HL-60/S4 treated with retinoic acid at 250 ng/mL for 4 days and 3 days (cell line): ENCODE results near the gene RNF151.
"Not testable (repeated sequence)": the region's sequence is repeated elsewhere in the genome, so short reads cannot be mapped to it uniquely, and the experiment has no call there.

ENCODE experiments used
- in situ Hi-C: fragments of 300-500 bp; cut with MboI; formaldehyde crosslinking; loops from 2 replicates; pipeline ENCODE4 v1.7.0; 2022; ENCODE audit warnings: low sequenced_read_pairs

Gene RNF151

DNA sequence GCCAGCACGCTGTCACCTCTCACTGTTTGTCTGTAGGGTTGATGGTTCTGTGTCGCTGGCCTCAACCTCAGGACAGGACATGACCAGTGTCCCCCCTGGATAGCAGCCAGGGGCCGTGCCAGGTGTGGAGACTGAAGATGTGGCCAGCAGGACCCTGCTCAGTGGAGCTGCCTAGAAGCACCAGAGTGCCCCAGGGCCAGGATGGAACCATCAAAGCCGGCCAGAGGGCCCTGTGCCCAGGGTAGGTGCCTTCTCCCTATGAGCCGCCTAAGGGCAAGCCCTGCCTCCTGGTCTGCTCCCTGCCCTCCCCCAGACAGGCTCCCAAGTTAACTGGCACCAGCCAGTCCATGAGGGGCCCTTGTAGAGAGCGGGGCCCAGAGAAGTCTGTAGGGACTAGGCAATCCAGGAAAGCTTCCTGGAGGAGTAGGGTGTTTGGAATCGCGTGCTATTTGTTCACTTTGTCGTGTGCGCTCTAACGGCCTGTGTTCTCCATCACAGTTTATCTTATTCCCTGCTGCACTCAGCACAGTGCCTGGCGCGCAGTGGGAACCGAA lies 7.9 kb upstream of the RNF151 start:
- in situ Hi-C loops, result no loop called here

DNA sequence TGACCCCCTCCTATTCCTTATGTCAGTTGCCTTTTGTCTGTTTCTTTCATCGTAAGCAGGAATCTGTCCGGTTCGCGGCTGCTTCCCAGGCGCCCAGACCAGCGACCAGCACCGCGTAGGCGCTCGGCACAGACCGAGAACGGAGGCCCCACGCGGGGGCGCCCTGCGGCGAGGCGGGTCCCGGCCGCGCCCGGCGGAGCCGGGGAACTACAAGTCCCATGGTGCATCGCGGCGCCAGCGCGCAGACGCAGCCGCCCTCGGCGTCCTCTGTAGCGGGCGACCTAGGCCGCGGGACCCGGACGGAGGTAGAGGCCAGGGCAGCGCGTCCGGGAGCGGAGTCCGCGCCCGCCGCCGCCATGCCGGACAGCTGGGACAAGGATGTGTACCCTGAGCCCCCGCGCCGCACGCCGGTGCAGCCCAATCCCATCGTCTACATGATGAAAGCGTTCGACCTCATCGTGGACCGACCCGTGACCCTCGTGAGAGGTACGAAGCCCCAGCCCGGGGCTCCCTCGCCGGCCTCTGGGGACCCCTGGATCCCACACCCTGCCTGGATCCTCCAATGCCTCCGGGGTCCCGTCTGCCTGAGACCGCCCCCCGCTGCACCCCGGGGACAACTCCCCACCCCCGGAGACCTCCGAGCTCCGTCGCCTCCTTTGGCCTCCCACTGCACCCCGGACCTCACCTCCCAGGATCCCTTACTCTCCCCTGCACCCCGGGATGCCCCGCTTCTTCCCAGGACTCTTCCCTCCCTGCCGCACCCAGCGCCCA lies 7.2 kb upstream of the RNF151 start, which contains the start of gene NDUFB10:
TSS of gene NDUFB10 (plus strand) at position 270 of the 771 bp plus-strand sequence. CDS start at position 357, 87 bp downstream.
- in situ Hi-C loops, result no loop called here

DNA sequence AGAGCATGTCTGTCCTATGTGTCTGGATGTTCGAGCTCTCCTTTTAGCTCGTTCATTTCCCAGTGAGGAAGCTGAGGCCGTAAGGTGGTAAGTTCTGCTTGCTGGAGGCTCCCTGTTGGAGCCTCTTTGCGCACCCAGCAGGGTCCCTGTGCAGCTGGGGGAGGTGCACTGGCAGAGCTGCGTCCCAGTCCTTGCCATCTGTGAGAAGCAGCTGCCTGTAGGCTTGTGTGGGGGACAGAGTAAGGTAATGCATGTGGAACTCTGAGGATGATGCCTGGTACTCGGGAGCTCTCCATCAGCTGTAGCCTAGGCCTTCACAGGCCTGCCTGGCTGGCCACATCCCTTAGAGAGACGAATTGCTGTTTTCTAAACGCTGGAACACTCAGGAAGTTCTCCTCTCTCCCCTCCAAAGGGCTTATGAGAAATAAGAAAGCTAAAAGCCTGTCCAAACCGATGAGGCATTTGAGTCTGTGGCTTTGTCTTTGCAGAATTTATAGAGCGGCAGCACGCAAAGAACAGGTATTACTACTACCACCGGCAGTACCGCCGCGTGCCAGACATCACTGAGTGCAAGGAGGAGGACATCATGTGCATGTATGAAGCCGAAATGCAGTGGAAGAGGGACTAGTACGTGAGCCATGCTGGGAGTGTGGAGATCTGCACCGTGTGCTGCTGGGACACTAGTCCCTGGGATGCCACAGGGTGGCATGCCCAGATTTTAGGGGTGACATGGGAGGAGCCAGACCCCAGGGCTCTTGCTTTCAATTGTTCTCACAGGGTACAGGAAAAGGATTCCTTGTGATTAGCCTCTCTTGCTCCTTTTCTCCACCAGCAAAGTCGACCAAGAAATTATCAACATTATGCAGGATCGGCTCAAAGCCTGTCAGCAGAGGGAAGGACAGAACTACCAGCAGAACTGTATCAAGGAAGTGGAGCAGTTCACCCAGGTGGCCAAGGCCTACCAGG lies 5.7 kb upstream of the RNF151 start:
- in situ Hi-C loops, result no loop called here

DNA sequence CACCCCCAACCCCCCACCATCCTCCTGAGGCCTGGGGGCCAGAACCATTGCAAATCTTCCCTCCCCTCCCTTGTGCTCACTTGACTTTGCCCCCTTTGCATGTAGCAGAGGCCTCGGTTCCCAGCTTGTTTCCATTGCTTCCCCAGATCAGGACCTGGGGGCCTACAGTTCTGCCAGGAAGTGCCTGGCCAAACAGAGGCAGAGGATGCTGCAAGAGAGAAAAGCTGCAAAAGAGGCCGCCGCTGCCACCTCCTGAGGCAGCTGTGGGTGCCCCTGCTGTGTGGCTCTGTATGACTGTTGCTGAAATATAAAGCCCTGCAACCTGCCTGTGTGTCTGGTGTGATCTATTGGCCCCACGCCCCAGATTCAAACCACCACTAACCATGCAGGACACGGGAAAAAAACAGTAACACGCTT lies 5.0 kb upstream of the RNF151 start:
- in situ Hi-C loops, result no loop called here

DNA sequence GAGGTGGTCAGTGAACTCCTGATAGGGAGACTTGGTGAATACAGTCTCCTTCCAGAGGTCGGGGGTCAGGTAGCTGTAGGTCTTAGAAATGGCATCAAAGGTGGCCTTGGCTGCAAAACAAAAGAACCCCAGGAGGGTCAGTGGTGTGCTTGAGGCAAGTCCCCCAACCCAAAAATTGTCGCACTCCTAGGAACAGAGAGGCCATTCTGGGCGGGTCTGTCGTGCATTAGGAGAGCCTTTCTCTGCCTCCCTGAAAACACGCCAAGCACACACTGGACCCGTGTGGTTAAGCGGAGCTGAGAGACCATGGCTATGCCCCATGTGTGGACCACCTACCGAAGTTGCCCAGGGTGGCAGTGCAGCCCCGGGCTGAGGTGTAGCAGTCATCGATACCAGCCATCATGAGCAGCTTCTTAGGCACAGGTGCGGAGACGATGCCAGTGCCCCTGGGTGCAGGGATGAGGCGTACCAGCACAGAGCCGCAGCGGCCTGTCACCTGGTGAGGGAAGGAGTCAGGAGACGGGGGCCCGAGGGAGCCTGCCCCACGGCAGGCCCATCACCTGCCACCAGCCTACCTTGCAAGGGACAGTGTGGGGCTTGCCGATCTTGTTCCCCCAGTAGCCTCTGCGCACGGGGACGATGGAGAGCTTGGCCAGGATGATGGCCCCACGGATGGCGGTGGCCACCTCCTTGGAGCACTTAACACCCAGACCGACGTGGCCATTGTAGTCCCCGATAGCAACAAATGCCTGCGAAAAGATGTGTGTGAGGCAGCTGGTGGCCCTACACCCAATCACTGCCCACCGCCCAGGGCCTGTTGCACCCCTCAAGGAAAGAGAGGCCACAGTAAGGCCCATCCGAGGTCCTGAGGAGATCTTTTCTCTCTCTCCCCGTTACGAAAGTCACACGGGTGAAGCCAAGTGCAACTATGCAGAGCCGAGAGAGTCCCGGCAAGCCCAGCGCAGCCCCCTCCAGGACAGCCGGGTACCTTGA lies 4.2 kb upstream of the RNF151 start:
- in situ Hi-C loops, result not testable (repeated sequence)

DNA sequence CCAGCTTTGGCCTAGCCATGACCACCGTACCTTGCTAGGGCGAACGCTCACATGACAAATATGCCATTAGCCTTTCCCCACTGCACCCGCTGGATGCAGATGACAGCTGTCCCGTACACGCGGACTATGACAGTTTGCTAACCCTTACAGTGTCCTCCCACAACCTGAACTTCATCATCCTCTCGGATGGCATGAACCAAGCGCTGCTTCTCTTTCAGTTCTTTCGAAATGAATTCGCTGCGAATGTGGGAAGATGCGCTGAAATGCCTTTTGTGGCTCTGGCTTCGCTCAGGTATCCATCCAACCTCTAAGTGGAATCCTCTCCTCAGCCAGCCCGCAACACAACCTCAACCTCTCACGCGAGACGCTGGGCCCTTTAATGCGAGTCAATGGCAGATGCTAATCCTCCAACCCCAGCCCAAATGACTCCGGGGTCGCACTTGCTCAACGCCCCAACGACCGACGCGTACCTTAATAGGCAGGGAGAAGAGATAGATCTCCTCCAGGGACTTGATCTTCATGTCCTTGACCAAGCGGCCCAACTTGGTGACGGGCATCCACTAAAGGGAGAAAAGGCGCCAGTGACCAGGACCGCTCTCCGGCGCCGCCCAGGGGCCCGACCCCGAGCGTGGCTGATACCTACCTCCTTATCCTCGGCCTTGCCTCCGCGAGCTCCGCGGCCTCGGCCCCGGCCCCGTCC lies 2.7 kb upstream of the RNF151 start:
- in situ Hi-C loops, result no loop called here

DNA sequence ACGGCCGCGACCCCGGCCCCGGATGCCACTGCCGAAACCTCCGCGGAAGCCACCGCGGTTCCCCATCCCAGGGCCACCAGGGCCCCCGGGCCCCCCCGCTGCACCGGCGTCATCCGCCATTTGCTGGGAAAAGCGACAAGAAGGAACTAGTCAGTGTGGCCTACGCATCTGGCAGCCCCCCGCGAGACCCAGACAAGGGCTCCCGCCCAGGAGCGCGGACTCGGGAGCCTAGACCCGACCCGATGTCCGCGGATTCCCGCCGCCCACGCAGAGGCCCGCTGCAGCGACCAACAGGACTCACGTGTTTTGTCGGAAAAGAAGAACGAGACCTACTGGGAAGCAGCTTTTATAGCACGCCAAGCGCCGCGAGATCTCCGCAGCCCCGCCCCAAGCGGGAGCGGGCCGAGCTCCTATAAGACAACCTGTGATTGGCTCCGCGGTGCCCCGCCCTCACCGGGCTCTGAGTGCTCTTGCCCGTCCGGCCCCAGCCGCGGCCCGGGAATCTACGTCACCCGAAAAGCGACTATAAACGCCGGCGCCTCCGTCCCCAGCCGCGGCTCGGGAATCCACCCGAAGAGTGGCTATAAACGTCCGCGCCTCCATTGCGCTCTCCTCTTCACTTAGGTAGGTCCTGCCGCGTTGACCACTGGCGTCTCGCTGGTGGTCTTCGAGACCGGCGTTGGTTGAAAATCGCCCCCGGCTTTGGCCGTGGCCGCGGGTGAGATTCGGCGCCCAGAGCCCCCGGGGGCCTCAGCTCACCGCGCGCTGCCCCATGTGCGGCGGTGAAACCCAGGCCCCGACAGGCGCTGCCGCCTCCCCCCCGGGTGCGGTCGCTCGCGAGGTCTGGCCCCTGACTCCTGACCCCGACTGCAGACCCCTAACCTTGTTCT lies 1.9 kb upstream of the RNF151 start, which contains the start of gene RPS2:
TSS of gene RPS2 (minus strand) at position 321 of the 890 bp plus-strand sequence. CDS start at position 120, 201 bp downstream.
- in situ Hi-C loops, result no loop called here

DNA sequence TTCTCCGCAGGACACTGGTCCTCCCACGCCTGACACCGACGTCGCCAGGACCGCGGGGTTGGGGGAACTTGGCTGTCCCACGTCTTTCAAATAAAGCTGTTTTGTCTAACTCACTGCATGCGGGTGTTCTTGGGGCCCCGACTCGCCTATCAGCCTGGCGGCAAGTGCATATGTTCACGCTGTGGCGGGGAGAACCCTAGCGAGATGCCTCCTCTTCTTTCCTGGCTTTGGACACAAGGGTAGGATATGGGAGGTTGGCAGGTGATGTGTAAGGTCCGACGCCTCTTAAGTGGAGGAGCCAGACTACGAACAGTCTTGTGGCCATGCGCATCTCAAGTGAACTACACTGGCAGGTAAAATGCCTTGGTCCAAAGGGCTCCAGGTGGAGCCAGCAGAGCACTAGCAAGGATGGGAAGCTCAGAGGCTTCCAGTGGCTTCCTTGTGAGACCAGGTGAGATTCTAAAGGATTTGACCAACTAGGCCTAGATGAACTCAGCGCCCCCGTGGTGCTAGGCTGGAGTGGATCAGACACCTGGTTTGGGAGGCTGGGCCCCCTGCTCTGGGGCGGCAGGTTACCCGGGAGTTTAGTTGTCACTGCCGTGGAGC lies 1.2 kb upstream of the RNF151 start:
- in situ Hi-C loops, result no loop called here

DNA sequence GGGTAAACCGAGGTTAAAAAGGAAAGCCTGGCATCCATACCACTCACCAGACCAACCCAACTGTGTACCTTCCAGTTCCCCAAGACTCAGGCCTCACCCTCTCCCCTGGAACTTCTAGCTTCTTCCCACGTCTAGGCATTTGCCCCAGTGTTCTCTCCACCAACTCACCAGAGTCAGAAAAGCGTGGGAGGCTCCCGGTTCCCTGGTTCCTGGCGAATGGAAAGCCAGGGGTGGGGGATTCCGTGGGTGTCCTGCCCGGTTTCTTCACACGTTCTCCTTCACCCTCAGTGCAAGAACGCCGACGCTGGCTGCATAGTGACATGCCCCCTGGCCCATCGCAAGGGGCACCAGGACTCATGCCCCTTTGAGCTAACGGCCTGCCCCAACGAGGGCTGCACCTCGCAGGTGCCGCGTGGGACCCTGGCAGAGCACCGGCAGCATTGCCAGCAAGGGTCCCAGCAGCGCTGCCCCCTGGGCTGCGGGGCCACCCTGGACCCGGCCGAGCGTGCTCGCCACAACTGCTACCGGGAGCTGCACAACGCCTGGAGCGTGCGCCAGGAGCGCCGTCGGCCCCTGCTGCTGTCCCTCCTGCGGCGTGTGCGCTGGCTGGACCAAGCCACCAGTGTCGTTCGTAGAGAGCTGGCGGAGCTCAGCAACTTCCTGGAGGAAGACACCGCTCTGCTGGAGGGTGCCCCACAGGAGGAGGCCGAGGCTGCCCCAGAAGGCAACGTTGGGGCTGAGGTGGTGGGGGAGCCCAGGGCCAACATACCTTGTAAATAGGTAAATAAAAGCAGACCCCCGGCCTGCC lies 1.7 kb downstream of the RNF151 start:
- in situ Hi-C loops, result no loop called here

DNA sequence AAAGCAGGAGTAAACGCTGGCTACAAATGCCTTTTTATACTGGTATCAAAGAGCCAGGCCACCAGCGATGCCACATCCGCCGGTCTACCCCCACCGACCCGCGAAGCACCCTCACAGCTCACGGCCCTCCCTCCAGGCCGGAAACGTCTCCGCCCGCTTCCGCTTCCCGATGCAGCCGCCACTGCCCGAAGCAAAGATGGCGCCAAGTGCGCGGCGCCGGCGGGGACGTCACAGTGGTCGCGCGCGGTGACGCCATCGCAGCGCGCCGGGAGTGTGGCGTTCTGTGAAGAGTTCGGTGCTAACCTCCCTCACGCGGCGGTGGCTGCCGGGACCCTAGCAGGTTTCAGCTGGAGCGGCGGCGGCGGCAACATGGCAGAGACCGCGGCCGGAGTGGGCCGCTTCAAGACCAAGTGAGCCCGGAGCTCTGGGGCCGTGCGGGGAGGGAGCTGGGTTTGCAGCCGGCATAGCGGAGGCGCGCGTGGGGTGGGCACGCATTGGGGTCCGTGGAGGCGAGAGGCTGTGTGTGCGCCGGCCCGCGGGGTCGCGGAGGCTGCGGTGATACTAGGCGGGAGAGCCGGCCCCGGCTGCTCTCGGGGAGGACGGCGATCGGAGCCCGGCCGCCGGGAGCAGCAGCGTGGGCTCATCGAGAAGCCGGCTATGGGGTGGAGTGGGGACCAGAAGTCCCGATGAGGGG lies 5.3 kb downstream of the RNF151 start, which contains the start of gene TBL3:
TSS of gene TBL3 (plus strand) at position 258 of the 694 bp plus-strand sequence. CDS start at position 370, 112 bp downstream.
- in situ Hi-C loops, result no loop called here

DNA sequence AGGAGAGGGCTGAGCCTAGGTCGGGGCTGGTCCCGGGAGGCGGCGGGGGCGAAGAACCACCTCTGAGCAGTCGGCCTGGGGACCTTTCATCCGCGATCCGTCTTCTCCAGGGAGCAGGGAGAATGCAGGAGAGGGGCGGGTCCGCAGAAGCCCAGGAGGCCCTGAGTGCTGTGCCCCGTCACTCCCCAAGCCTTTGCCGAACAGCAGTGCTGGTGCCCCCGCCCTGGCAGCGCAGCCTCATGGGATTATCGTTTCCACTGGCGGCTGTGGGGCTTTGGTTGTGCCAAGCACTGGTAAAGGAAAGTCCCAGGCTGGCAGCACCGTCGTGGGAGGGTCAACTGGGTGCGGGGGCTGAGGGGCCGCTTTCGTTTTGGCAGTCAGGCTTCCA lies 5.8 kb downstream of the RNF151 start:
- in situ Hi-C loops, result no loop called here

DNA sequence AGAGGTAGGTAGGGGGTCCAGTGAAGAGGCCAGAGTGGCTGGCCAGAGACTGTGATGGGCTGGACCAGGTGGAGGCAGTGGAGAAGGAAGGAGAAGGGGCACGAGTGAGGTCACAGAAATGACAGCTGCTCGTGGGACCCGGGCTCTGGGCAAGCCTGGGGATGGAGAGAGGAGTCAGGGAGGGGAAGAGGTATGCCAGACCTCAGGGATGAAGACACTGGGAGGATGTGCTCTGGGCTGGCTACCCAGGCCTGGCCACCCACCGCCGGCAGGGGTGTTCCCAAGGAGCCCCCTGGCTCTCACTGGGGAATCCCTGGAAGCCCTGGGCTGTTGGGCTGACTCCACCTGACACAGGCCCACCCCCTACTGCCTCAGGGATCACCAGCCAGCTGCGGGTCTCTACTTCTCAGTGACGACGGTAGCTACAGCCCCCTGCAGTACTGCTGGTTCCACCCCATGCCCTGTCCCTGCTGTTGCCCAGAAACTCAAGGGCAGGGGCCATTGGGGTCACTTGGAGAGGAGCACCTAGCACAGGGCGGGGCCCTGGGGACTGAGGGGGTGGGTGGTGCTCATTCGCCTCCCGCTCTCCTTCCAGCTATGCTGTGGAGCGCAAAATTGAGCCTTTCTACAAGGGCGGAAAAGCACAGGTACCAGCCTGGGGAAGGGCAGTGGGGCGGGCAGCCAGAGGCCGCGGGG lies 7.0 kb downstream of the RNF151 start:
- in situ Hi-C loops, result no loop called here

DNA sequence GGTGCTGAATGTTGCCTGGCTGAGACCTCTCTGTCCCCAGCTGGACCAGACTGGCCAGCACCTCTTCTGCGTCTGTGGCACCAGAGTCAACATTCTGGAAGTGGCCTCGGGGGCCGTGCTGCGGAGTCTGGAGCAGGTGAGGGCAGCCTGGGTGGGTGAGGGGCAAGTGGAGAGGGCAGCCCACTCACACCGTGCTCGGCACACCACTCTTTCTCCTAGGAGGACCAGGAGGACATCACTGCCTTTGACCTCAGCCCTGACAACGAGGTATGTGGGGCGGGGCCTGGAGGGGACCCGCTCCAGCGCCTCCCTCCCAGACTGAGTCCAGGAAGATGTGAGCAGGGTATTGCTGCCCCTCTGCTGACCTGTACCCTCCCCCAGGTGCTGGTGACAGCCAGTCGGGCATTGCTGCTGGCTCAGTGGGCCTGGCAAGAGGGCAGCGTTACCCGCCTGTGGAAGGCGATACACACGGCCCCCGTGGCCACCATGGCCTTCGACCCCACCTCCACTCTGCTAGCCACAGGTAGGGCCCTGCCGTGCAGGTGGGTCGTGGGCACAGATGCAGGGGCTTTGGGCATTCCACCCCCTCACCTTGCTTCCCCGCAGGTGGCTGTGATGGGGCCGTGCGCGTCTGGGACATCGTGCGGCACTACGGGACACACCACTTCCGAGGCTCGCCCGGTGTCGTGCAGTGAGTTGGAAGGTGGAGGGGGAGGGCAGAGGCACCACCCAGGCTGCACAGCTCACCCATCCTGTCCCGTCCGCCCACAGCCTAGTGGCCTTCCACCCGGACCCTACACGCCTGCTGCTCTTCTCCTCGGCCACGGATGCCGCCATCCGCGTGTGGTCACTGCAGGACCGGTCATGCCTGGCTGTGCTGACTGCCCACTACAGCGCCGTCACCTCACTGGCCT lies 7.8 kb downstream of the RNF151 start:
- in situ Hi-C loops, result no loop called here

DNA sequence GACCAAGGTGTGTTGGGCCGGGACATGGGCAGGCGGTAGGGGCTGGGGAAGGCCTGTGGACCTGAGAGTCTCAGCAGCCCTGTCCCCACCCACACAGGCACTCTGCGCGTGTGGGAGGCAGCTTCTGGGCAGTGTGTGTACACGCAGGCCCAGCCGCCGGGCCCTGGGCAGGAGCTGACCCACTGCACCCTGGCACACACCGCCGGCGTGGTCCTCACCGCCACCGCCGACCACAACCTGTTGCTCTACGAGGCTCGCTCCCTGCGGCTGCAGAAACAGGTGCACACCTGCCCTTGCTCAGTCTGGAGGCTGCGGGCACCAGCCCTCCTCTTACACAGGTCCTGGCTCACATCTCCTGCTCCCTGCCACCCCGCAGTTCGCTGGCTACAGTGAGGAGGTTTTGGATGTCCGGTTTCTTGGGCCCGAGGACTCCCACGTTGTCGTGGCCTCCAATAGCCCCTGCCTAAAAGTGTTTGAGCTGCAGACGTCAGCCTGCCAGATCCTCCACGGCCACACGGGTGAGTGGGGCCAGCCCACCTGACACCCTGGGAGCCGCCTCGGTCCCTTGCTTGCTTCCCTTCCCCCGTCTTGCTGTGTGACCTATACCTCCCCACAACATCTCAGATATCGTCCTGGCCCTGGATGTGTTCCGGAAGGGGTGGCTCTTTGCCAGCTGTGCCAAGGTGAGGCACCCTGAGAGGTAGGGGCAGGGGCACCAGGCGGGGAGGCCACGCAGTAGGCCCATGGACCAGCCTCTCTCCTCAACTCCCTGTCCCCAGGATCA lies 9.0 kb downstream of the RNF151 start:
- in situ Hi-C loops, result no loop called here
